Stimulated activated CD4-positive, alpha-beta T cell treated with anti-CD3 and anti-CD28 coated beads, Interleukin-4, amount 100 ng/mL, for 48 hours (primary cell): ENCODE data around the gene PDXP.
"Not testable (repeated sequence)": the region's sequence is repeated elsewhere in the genome, so short reads cannot be mapped to it uniquely, and the experiment has no call there.

Source experiments
- DNase-seq, 2 donors: peaks; one replicate each; pipeline ENCODE4 v3.0.0-alpha.2; 2020; ENCODE audit warnings: low read depth in 2 of 2

The PDXP gene

DNA sequence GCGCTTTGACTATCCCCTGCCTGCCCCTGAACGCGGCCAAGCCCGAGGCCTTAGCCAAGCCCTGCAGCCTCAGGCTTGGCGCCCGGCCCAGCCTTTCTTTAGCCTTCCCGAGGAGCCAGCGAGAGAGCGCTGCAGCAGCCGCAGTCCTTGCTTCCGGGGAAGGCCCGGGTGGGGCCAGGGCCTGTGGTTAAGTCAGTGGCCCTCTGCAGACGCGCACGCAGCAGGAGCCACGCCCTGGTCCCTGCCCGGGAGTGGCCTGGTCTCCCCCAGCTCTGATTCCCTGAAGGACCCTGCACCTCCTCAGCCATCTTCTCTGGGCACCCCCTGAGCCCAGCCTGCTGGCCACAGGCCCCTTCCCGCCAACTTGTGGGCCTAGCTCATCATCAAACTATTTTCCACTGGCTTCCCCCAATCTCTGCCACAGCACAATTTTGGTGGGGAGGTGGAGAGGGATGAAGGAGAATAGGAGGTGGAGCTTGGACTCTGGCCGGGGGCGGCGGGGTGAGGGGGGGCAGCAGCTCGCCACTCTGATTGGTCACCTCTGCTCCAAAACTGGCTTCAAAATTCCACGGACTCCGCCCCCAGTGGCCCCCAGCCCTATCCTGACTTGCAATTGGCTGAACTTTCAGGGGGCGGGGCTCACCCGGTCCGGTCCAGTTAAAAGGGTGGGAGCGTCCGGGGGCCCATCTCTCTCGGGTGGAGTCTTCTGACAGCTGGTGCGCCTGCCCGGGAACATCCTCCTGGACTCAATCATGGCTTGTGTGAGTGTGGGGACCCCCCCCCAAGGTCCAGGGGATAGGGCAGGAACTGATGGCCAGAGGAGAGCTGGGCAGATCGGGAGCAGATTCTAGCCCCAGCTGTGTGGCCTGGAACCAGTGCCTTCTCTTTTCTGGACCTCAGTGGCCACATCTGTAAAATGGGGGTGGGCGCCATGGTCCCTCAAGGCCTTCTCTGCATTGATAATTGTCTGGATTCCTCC, 16.7 kb downstream of the PDXP start, which contains the start of gene LGALS1:
Gene LGALS1, plus strand, starts transcription at position 686 of the 979 bp plus-strand sequence. Its CDS starts 67 bp downstream, at position 753.
- peak; percentile 55 to 75 for DNase-seq

DNA sequence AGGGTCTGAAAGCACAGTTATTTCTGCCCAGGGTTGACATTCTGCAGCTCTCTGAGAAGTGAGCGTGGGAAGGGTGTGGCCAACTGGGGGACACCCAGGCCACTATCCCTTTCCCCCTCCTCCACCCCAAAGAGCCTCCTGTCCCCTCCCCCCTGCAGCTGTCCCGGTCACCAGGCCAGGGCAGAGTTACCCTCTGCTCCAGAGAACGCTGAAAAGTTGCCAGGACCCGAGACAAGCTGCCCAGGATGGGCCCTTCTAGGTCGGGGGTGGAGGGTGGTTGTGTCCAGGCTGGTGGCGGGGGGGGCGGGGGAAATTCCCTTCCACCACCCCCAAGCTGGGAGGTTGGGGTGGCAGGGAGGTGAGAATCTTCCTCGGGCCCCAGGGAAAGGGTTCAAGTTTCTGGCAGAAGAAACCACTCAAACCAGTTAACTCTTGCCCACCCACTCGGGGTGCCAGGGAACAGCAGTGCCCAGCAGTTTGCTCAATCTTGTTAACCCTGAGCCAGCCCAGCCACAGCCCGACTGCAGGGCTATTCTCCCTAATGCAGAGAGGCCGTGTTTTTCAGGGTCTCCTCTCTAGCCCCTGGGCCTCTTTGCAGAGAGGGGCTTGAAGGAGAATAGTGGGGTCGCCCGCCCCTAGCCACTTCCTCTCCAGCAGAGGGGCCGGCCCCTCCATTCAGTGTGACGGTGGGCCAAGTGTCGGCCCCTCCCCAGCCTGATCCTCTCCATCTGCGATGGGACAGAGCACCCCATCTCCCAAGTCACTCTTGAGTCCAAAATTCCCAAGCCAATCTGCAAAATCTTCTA, 17.6 kb downstream of the PDXP start:
- no peak for DNase-seq

DNA sequence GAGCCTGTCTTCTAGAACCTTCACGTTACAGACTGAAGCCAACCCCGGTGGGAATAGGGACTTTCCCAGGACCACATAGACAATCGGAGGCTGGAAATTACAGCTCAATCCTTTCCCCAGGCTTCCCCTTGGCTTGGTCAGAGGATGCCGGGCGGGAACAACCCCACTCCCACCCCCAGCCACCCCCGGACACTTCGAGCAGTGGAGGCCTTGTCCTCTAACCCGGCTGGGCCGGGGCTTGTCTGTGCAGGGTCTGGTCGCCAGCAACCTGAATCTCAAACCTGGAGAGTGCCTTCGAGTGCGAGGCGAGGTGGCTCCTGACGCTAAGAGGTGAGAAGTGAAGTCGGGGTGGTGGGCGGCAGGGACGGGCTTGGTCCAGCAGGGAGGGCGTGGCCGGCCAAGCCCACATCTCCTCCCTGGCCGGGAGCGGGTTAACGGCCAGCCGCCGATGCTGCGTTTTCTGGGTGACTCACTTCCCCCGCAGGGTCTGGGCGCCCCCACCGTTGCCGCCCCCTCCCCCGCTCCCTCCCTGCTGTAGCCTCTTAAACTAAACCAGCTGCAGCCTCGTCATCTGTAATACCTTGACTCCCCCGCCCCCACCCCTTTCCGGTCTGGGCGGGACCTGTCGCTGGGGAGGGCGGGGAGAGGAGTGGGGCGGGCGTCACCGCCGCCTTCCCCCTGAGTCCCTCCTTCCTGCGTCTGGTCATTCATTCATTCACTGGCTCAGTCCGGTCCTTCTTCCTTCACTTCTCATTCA, 18.4 kb downstream of the PDXP start:
- peak; percentile 90 to 91 for DNase-seq

DNA sequence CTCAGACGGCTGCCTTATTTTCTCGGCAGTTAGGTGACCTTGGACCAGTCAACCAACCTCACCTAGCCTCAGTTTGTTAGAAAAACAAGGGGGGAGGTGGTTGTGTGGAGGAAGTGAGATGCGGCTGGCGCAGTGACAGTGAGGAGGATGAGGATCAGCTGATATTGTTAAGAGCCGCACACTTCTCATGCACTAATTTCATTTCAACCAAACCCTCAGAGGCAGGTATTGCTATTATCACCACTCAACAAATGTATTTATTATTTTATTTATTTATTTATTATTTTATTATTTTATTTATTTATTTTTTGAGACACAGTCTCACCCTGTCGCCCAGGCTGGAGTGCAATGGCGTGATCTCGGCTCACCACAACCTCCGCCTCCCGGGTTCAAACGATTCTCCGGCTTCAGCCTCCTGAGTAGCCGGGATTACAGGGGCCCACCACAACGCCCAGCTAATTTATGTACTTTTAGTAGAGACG, 19.0 kb downstream of the PDXP start:
- no peak for DNase-seq

DNA sequence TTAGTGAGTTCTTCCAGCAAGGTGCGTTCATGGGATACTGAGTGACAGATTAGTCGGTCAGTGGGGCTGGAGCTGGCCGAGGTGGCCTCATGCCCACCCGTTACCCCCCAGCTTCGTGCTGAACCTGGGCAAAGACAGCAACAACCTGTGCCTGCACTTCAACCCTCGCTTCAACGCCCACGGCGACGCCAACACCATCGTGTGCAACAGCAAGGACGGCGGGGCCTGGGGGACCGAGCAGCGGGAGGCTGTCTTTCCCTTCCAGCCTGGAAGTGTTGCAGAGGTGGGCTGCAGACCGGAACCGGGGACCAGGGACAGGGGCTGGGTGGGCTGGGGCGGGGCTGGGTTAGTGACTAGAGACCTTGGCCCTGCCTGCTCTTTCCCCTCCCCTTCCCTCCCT, 19.8 kb downstream of the PDXP start:
- no peak for DNase-seq

DNA sequence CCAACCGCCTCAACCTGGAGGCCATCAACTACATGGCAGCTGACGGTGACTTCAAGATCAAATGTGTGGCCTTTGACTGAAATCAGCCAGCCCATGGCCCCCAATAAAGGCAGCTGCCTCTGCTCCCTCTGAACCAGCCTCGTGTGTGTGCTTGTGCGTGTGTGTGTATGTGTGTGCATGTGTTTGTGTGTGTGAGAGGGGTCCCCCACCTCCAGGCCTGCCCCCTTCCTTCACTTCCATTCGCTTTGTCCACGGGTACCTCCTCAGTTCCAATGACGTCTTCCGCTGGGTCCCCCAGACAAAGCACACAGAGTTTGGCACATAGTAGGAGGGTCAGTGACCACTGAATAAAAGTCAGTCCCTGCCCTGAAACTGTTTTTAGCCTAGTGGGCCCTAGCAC, 21.1 kb downstream of the PDXP start:
- no peak for DNase-seq

DNA sequence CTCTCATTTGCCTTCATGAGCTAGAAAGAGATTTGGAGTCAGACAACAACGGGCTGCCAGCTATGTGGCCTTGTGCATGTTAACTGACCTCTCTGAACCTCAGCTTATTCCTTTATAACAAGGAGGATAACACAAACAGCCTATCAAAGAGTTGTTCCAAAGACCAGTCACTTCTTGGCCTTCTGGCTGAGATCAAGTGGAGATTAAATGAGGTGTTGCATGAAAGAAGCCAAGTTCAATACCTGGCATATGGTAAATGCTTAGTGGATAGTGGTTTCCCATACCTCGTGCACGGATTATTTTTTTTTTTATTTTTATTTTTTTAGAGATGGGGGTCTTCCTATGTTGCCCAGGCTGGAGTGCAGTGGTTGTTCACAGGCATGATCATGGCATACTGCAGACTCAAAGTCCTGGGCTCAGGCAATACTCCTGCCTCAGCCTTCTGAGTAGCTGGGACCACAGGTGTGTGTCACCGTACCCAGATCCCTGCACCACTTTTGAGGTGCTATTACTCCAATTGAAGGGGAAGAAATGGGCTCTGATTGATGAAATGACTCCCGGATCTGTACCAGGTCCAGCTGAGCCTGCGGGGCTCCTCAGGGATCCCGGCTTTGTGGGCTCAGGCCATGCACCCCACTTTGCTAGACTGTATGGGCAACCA, 21.8 kb downstream of the PDXP start:
- no peak for DNase-seq

DNA sequence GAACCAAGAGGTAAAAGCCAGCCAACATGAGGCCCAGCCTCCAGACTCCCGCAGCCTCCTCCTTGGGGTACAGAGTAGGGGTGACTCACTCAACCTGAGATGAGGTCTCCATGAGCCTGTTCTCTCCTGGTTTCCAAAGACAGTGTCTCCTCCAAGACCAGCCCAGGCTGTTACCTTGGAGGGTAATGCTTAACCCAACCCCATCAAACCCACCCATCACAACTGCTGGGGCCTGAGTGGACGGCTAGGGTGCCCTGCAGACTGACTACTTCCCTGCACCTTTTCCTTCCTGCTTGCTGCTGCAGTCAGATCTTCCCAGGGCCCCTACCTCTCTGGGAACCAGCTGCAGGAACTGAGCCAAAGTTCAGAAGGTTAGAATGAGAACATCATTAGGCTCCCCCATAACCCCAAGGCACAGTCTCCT, 22.5 kb downstream of the PDXP start:
- DNase-seq = no peak

DNA sequence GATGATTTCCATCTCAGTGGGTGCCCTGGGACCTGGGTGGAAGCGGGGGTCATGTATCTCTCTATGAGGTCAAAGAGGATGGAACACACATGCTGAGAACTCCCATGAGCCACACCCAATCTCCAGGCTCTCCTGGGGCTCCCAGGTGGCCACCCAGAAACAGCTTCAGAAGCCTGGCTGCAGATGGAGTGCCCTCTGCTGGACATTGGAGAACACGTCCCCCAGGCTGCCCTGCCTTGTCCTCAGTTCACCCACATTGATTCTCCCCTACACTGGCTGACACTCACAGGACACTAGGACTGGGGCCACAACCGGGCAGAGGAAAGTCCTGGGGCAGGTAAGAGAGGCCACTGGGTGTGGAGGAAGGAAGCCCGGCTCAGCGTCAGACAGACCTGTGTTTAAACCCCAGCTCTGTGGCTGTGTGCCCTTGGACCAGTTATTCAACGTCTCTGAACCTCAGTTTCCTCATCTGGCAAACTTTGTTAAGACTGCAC, 23.1 kb downstream of the PDXP start:
- peak; percentile 62 to 71 for DNase-seq

DNA sequence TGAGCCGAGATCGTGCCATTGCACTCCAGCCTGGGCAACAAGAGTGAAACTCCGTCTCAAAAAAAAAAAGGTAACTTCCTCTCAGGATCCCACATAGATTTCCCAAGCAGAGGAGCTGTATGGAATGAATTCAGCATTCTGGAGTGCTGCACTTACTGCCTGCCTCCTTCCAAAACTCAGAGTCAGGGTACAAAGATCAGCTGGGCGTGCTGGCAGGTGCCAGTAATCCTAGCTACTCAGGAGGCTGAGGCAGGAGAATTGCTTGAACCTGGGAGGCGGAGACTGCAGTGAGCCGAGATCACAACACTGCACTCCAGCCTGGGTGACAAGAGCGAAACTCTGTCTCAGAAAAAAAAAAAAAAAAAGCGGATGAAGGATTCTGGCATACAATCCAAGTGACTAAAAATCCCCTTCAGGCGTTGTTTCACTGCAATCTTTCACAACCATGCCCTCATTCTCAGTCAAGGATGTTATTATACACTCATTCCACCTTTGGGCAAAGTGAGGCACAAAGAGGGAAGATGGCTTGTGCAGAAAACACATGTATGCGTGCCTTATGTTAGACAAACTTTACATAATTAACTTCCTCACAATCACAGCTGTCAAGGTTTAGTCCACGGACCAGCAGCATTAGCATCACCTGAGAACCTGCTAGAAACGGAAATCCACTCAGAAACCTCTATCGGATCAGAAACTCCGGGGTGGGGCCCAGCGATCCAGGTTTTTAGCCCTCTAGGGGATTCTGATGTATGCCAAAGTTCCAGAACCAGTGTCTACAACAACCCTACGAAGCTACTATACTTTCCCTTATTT, 26.5 kb downstream of the PDXP start:
- DNase-seq = no peak

DNA sequence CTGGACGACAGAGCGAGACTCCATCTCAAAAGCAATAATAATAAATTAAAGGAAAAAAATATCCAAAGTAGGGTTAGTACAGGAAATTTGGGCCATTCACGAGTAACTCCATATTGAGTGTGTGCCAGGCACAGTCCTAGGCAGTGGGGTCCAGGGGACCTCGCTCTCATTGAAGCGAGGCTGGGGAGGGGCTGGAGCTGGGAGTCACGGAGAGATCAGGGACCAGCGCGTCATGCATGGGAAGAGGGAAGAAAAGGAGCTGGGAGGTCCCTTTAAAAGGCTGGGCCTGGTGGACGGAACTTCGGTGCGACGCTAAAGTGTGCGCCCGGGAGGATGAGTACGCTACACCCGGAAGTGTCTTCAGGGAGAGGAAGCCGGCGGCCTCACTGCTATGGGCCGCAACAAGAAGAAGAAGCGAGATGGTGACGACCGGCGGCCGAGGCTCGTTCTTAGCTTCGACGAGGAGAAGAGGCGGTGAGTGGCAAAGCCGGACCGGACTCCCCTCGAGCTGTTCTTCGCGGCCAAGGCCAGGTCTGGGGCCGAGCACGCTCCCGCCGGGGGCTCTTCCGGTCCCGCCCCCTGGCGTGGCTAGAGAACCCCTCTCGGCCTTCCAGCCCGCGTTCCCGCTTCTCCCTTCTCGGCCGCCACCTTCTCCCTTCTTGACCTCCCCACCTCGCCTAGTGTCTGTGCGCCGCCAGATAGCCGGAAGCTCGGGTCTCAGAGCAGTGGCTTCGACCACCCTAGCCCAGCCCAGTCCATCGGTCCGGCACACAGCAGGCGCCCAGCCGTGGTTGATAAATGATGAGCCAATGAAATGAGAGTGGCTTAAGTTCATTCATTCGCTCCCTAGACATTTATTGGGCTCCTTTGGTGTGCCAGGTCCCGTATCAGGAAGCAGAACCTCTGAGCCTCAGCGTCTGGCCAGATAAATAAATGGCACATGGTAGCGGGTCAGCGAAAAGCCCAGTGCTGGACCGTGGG, 27.8 kb downstream of the PDXP start, which contains the start of gene NOL12:
Gene NOL12, plus strand, starts transcription at position 342 of the 981 bp plus-strand sequence. Its CDS starts 50 bp downstream, at position 392.
- peak; percentile 60 to 74 for DNase-seq

DNA sequence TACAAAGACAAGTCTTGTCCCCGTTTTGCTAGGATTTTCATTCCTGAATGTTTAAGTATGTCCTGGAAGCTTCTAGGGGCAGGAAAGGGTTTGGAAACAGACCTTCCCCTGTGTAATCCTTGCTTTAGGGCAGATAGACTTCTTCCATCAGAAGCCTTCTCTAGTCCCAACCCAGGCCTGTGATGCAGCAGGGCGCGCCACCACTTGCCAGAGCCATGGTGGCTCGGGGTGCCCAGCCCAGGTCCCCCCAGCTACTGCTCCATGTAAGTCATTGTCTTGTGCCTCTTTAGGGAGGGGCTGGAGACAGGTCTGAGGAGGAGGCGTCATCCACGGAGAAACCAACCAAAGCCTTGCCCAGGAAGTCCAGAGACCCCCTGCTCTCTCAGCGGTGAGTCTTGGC, 31.9 kb downstream of the PDXP start:
- no peak for DNase-seq

DNA sequence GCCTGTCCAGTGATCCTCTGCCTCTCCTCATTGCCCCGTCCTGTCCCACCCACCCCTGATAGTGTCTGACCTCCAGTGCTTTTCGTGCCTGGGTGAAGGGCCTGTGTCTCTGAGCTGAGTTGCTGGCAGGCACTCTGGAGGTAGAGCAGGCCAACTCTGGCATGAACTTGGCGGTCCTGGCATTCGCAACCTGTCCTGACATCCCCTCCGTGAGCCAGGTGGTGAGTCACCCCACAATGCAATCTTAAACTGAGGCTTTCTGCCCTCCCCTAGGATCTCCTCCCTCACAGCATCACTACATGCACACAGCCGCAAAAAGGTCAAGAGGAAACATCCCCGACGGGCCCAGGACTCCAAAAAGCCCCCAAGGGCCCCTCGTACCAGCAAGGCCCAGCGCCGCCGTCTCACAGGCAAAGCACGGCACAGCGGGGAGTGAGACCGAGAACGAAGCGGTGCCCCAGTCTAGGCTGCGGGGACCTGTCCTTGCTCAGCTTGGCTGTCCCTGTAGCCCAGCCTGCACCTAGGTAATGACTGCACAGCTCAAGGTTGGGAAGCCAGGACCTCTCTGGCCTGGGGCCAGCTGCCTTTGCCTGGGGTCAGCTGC, 32.5 kb downstream of the PDXP start:
- no peak for DNase-seq

DNA sequence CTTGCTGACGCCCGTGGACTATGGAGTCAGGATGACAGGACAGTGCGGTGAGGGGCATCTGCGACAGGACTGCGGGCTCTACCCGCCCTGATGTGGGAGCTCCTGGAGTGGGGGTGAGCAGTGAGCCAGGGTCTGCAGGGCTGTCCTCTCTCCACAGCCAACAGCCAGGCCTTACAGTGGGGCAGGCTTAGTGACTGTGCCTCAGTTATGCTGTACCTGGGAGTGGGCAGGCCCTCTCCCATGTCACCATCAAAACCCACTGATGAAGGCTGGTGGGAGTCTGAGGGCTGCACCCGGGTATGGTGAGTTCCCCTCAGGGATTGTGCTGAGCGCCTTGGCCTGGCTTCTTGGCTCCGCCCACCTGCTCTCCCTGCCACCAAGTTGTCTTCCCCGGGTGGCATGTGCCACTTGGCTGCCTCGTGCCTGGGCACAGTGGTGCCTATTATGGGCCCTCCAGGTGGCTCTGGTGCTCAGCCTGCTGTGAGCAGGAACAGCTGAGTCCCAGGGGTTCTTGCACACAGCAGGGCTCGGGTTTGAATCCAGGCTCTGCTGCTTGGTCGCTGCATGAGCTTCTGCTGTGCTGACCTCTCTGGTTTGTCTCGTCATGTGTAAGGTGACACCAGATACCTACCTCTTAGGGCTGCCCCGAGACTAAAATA, 34.2 kb downstream of the PDXP start:
- DNase-seq = no peak

DNA sequence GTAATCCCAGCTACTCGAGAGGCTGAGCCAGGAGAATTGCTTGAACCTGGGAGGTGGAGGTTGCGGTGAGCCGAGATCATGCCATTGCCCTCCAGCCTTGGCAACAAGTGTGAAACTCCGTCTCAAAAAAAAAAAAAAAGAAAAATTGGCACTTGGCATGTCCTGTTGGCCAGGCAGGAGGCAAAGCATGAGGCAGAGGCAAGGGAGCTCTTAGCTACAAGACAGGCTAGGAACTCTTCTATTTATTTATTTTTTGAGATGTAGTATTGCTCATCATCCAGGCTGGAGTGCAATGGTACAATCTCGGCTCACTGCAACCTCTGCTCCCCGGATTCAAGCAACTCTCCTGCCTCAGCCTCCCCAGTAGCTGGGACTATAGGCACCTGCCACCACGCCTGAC, 35.6 kb downstream of the PDXP start:
- DNase-seq = not testable (repeated sequence)

DNA sequence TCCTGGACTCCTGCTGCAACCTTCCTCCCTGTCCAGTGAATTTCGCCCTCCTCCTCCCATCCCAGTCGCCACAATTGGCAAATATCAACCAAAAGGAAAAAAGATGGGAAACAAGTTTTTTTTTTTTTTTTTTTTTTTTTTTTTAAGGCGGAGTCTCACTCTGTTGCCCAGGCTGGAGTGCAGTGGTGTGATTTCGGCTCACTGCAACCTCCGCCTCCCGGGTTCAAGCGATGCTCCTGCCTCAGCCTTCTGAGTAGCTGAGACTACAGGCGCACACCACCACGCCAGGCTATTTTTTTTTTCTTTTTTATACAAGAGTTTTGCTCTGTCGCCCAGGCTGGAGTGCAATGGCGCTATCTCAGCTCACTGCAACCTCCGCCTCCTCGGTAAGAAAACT, 37.7 kb downstream of the PDXP start:
- DNase-seq = not testable (repeated sequence)

DNA sequence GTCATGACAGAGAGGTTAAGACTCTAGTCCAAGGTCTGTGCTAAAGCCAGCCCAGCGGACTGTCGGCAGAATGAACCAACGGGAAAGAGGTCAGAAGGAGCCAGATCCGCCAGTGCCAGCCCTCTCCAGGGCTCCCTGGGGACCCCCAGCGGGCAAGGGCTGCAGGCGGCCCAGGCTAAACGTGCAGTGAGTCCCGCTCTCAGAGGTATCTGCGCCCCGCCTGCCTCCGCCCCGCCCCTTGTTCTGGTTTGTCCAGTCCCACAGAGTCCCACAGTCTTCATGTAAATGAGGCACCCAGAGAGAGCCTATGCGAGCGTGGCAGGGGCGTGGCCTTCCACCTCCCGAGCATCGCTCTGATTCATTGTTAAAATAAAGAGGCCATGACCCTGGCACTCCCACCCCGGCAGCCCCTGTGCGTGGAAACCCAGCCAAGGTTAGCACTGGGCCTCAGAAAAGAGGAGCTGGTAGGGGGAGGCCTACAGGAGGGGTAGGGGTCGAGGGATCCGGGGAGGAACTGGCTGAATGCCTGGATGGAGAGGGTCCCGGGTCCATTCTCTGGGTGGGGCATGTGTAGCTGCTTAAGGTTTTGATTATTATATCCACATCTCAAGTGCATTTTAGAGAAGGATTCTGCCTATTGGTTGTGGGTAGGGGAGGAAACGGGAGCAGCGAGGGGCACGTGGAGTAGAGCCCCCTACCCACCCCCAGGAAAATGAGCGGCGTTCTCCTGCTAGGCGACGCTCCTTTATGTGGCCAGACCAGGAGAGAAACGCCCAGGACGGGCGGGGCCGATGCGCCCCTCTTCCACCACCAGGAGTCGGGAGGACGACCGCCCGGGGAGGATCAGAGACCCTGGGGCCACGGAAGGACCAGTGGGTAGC, 38.4 kb downstream of the PDXP start, which contains the start of gene TRIOBP:
Gene TRIOBP, plus strand, starts transcription at position 392 of the 881 bp plus-strand sequence. CDS start 4,318 bp downstream, outside the sequence.
- DNase-seq = peak; percentile 84 to 88
